ENCODE data around the gene TRMT10B. TPM values are rescaled to one million over a fixed set of nuclear protein-coding genes. Genes with fewer than 3 reads are reported as not detected.
A peak's percentile ranks its signal among the peaks of the same experiment; 100 is the strongest.

Gene TRMT10B, protein sequence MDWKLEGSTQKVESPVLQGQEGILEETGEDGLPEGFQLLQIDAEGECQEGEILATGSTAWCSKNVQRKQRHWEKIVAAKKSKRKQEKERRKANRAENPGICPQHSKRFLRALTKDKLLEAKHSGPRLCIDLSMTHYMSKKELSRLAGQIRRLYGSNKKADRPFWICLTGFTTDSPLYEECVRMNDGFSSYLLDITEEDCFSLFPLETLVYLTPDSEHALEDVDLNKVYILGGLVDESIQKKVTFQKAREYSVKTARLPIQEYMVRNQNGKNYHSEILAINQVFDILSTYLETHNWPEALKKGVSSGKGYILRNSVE
- 10 to 100 TPM in 1 of 4 donors, 1 to 10 TPM in 3; 3.5 to 11.3 (median 7.1) TPM for total RNA-seq

DNA sequence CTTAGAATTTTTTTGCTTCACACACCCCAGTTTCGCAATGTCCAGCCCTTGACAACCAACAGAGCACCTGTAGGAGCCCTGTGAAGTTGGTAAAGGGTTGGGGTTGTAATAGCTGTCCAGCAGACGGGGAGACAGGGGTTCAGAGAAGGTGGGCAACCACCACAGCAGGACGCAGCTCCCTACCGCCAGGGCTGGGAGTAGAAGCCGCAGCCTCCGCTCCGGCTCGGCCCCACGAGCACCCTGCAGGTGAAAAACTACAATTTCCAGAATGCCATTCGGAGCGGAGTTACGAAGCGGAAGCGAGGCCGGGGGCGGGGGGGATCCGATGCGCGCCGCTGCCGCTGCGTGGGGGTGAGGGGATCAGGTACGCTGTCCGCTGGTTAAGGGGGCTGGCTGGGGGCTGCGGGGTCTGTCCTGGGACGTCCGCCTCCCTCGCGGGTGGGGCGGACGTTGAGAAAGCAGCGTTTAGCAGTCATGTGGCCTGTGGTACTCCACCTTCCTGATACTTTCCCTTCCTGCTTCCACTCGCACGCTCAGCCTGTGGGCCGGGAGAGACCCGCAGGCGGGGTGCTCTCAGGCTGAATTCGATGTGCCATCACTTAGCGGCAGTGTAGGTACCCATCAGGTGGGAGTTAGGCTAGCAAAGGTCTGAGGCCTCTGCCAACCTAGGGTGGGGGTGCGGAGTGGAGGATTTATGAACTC, at the start of gene TRMT10B:
Gene TRMT10B, plus strand, starts transcription at position 317 of the 702 bp plus-strand sequence. CDS start 8,127 bp downstream, outside the sequence.
- H3K4me1 ChIP-seq, result peaks cover 0 to 4% of the 10 kb centered on the region in 2 donors
- no peaks in the 10 kb centered on the region for H3K27me3 ChIP-seq
- peak within 1 kb of the TSS; percentile 49 to 98 (median 83) for H3K4me3 ChIP-seq (replicated peaks in 1 of 3)
- no peaks in the 10 kb centered on the region for H3K9me3 ChIP-seq
- peak in 1 of 2 donors; percentile 40 for TF ChIP-seq POLR2A (IDR thresholded peaks at IDR 0.05)
- TF ChIP-seq, protein P1, sequence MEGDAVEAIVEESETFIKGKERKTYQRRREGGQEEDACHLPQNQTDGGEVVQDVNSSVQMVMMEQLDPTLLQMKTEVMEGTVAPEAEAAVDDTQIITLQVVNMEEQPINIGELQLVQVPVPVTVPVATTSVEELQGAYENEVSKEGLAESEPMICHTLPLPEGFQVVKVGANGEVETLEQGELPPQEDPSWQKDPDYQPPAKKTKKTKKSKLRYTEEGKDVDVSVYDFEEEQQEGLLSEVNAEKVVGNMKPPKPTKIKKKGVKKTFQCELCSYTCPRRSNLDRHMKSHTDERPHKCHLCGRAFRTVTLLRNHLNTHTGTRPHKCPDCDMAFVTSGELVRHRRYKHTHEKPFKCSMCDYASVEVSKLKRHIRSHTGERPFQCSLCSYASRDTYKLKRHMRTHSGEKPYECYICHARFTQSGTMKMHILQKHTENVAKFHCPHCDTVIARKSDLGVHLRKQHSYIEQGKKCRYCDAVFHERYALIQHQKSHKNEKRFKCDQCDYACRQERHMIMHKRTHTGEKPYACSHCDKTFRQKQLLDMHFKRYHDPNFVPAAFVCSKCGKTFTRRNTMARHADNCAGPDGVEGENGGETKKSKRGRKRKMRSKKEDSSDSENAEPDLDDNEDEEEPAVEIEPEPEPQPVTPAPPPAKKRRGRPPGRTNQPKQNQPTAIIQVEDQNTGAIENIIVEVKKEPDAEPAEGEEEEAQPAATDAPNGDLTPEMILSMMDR (IDR thresholded peaks at IDR 0.05), result peak in 4 of 6 experiments; percentile 7 to 14 (median 13)
- H3K36me3 ChIP-seq, result no peaks in the 10 kb centered on the region
- 4 to 6% methylated on average over 16 to 35 of the region's 40 CpGs for WGBS, 2 donors
- peak; percentile 45 to 58 for DNase-seq
- intact Hi-C loops (cut with DNase I), result no loop called here
- H3K27ac ChIP-seq, result peak within 1 kb of the TSS; percentile 47 to 65 (median 64)

DNA sequence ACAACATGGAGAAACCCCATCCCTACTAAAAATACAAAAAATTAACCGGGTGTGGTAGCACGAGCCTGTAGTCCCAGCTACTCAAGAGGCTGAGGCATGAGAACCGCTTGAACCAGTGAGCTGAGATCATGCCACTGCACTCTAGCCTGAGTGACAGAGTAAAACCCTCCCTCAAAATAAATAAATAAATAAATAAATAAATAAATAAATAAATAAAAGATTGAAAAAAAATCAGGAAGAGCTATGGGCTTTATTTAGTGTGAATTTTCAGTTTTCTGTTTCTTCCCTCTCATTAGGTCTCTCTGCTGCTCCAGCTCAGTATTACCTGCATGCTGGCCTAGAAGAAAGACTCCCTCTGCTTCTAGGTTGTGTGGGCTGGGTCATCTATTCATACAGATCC, 47.8 kb upstream of the TRMT10B start:
- Histone ChIP-seq H3K4me3 (replicated peaks in 1 of 3) (no peak overlapping the region), H3K4me1 (no peaks in the 10 kb centered on the region), H3K27ac (no peak overlapping the region), H3K9me3 (no peaks in the 10 kb centered on the region), H3K36me3 (no peaks in the 10 kb centered on the region), H3K27me3 (no peaks in the 10 kb centered on the region)
- intact Hi-C loops (cut with DNase I), result no loop called here
- peak; percentile 5 to 21 for DNase-seq
- TF ChIP-seq, protein P1 (IDR thresholded peaks at IDR 0.05), result no peak
- TF ChIP-seq POLR2A (IDR thresholded peaks at IDR 0.05), result no peak
- WGBS, 2 donors, result 33 to 55% methylated on average over 3 of the region's 3 CpGs

DNA sequence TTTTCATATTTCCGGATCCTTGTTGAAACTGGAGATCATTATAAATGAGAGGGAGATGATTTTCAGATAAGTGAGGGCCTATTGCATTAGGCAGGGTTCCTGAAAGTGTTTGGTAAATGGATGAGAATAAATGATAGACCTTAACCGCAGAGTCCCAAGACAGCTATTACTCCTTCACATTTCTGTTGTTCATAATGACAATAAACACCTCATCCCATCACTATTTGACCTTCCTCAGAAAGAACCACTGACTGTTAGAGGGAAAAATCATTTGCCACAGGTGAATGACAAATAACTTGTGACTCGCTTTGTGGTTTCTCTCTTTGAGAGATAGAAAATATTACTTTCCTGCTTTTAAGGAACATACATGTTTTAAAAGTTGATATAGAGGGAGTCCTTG, 47.3 kb upstream of the TRMT10B start:
- intact Hi-C loops (cut with DNase I), result no loop called here
- WGBS, 2 donors, result 84 to 96% methylated on average over 3 of the region's 3 CpGs

DNA sequence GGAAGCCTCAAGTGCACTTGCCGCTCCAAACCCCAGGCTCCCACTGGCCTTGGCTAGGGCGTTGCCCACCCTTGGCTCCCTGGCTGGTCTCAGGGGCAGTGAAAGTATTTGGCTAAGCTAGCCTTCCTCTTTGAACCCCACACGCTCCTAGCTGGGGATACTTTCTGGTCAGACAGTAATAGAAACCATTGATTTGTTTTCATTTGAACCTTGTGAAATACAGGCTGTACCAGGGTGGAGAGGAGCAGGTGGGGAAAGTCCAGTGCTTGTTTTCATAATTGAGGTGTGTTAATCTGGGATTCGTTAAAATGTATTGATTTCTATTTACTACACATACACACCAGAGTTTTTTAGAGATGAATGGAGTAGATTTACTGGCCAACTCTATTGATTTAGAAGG, 45.9 kb upstream of the TRMT10B start:
- H3K36me3 ChIP-seq, result no peaks in the 10 kb centered on the region
- H3K27me3 ChIP-seq, result no peaks in the 10 kb centered on the region
- DNase-seq, result no peak
- WGBS, 2 donors, result 85 to 93% methylated on average over 4 of the region's 4 CpGs
- H3K9me3 ChIP-seq, result no peaks in the 10 kb centered on the region
- H3K4me1 ChIP-seq, result no peaks in the 10 kb centered on the region
- no peak overlapping the region for H3K27ac ChIP-seq
- no peak overlapping the region for H3K4me3 ChIP-seq (replicated peaks in 1 of 3)
- intact Hi-C loops (cut with DNase I), result no loop called here
- no peak for TF ChIP-seq POLR2A (IDR thresholded peaks at IDR 0.05)
- TF ChIP-seq, protein P1 (IDR thresholded peaks at IDR 0.05), result no peak

More for the DNA sequence above, 47.3 kb upstream of the TRMT10B start:
- no peak for DNase-seq
- Histone ChIP-seq H3K27ac (no peak overlapping the region), H3K4me3 (replicated peaks in 1 of 3) (no peak overlapping the region), H3K9me3 (no peaks in the 10 kb centered on the region), H3K4me1 (no peaks in the 10 kb centered on the region), H3K36me3 (no peaks in the 10 kb centered on the region), H3K27me3 (no peaks in the 10 kb centered on the region)
- TF ChIP-seq POLR2A (IDR thresholded peaks at IDR 0.05), result no peak
- TF ChIP-seq, protein P1 (IDR thresholded peaks at IDR 0.05), result no peak

DNA sequence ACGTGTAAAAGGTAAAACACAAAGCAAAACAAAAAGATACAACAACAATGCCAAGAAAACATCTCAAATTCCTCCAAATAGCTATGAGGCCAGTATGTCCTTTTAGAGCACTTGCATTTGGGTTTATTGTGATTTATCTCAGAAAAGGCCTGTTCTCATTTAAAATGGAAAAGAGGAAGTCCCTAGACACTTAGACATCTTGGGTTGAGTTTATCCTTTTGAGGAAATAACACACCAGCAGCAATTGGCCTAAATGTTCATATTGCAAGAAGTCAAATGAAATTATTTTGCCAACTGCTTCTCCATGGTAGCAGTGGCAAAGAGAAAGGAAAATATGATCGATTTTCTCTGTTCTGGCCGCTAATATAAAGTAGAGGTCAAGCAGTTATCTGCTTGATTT, 43.6 kb upstream of the TRMT10B start:
- no peaks in the 10 kb centered on the region for H3K36me3 ChIP-seq
- no peak for DNase-seq
- H3K4me3 ChIP-seq (replicated peaks in 1 of 3), result no peak overlapping the region
- no peaks in the 10 kb centered on the region for H3K4me1 ChIP-seq
- no peaks in the 10 kb centered on the region for H3K27me3 ChIP-seq
- TF ChIP-seq, protein P1 (IDR thresholded peaks at IDR 0.05), result no peak
- no peak for TF ChIP-seq POLR2A (IDR thresholded peaks at IDR 0.05)
- H3K27ac ChIP-seq, result no peak overlapping the region
- WGBS, 2 donors, result 92 to 97% methylated on average over 3 of the region's 3 CpGs
- intact Hi-C loops (cut with DNase I), result no loop called here
- H3K9me3 ChIP-seq, result no peaks in the 10 kb centered on the region

Measured in thyroid gland (tissue), 4 donors.